Calu3 (cell line): ENCODE measurements around the gene CELSR1. TPM values are rescaled to one million over a fixed set of nuclear protein-coding genes. Genes with fewer than 3 reads are reported as not detected.

Experiments used
- BruUV-seq: library from RNA; stranded (reverse); fragments of 400-500 nt; replicated peaks from 2 replicates; lab custom pipeline; 2021; lab: Mats Ljungman, UMichigan
- CTCF ChIA-PET: fragments of 300-600 bp; sonication (Branson Sonifier 250); formaldehyde crosslinking; loops from one replicate; lab custom pipeline; 2022; ENCODE audit warnings: antibody characterized with exemption; lab: Charles Lee
- DNase-seq: peaks from one replicate; pipeline ENCODE4 v3.0.0; 2022
- H3K27ac Mint-ChIP-seq: one replicate; pipeline ENCODE4 v1.8.0; 2022; ENCODE audit warnings: mixed read lengths; ENCODE audit not compliant: unreplicated experiment
- H3K27me3 Mint-ChIP-seq: one replicate; pipeline ENCODE4 v1.8.0; 2022; ENCODE audit warnings: mixed read lengths; ENCODE audit not compliant: unreplicated experiment
- H3K36me3 Mint-ChIP-seq: one replicate; pipeline ENCODE4 v1.8.0; 2022; ENCODE audit warnings: mild to moderate bottlenecking, moderate library complexity, mixed read lengths; ENCODE audit not compliant: insufficient read depth, unreplicated experiment
- H3K4me1 Mint-ChIP-seq: one replicate; pipeline ENCODE4 v1.8.0; 2022; ENCODE audit warnings: mild to moderate bottlenecking, low read depth, mixed read lengths; ENCODE audit not compliant: unreplicated experiment
- H3K4me3 Mint-ChIP-seq: one replicate; pipeline ENCODE4 v1.8.0; 2022; ENCODE audit warnings: mild to moderate bottlenecking, low read depth, moderate library complexity, mixed read lengths; ENCODE audit not compliant: unreplicated experiment
- H3K9me3 Mint-ChIP-seq: one replicate; pipeline ENCODE4 v1.8.0; 2022; ENCODE audit warnings: low read depth, mixed read lengths; ENCODE audit not compliant: unreplicated experiment
- CTCF ChIP-seq: fragments of 200-600 bp; IDR thresholded peaks from one replicate; pipeline ENCODE4 v1.8.0; 2022; ENCODE audit warnings: antibody characterized with exemption; ENCODE audit not compliant: unreplicated experiment
- intact Hi-C: fragments of 100-400 bp; cut with micrococcal nuclease; formaldehyde crosslinking; loops from one replicate; pipeline ENCODE4 v1.10.0; 2022; ENCODE audit not compliant: unreplicated experiment
- total RNA-seq: library from RNA; stranded (reverse); gene quantifications from 2 replicates; pipeline ENCODE4 v1.2.3, GENCODE V29; 2022

Gene CELSR1
- total RNA-seq, 1 experiment from 2014 or later = 45.5 TPM

- Mint-ChIP-seq H3K27ac (no peak overlapping the region), H3K9me3 (no peaks in the 10 kb centered on the region), H3K27me3 (no peaks in the 10 kb centered on the region), H3K4me1 (peaks cover 43% of the 10 kb centered on the region), H3K4me3 (peak overlapping the region; percentile 94), H3K36me3 (peaks cover 23% of the 10 kb centered on the region)
- intact Hi-C loops = no loop called here
- CTCF ChIA-PET = no interaction called here
- no TSS peak for BruUV-seq
- TF ChIP-seq CTCF = no peak
- no peak for DNase-seq
Measured at GRCh38 chr22:46534901-46535630, 2.4 kb downstream of the CELSR1 start.

- no TSS peak for BruUV-seq
- H3K4me3 Mint-ChIP-seq = no peak overlapping the region
- no peak for TF ChIP-seq CTCF
- H3K4me1 Mint-ChIP-seq = peaks cover 43% of the 10 kb centered on the region
- no peaks in the 10 kb centered on the region for H3K9me3 Mint-ChIP-seq
- H3K36me3 Mint-ChIP-seq = peaks cover 24% of the 10 kb centered on the region
- DNase-seq = no peak
- no peak overlapping the region for H3K27ac Mint-ChIP-seq
- intact Hi-C loops = no loop called here
- no peaks in the 10 kb centered on the region for H3K27me3 Mint-ChIP-seq
- CTCF ChIA-PET = no interaction called here
Measured at GRCh38 chr22:46534177-46534776, 3.1 kb downstream of the CELSR1 start.

- no peak overlapping the region for H3K27ac Mint-ChIP-seq
- no peak for TF ChIP-seq CTCF
- CTCF ChIA-PET = interaction anchor here (0.9 kb wide), 1 partner anchor 166 kb away, joined by 3 read pairs; no protein-coding TSS in a partner anchor
- H3K4me3 Mint-ChIP-seq = peak overlapping the region; percentile 71
- no TSS peak for BruUV-seq
- peaks cover 26% of the 10 kb centered on the region for H3K36me3 Mint-ChIP-seq
- H3K4me1 Mint-ChIP-seq = peaks cover 43% of the 10 kb centered on the region
- intact Hi-C loops = no loop called here
- H3K9me3 Mint-ChIP-seq = no peaks in the 10 kb centered on the region
- DNase-seq = no peak
- no peaks in the 10 kb centered on the region for H3K27me3 Mint-ChIP-seq
Measured at GRCh38 chr22:46533070-46533833, 4.2 kb downstream of the CELSR1 start.

GRCh38 chr22:46532416-46532815, 5.0 kb downstream of the CELSR1 start:
- Mint-ChIP-seq H3K27ac (no peak overlapping the region), H3K27me3 (no peaks in the 10 kb centered on the region), H3K36me3 (peaks cover 27% of the 10 kb centered on the region), H3K4me3 (peak overlapping the region; percentile 71), H3K9me3 (no peaks in the 10 kb centered on the region), H3K4me1 (peaks cover 48% of the 10 kb centered on the region)
- BruUV-seq = no TSS peak
- CTCF ChIA-PET = interaction anchor here (0.7 to 0.9 kb wide), 2 partner anchors 15 to 165 kb away, joined by 3 read pairs; no protein-coding TSS in a partner anchor
- intact Hi-C loops = no loop called here
- no peak for TF ChIP-seq CTCF
- DNase-seq = no peak
